ENCODE measurements around the gene RNF38.

Gene RNF38

GRCh38 chr9:36382484-36382883, 17.6 kb downstream of the RNF38 start:
- Histone ChIP-seq H3K36me3 (peaks cover 11% of the 10 kb centered on the region), H3K4me3 (ENCODE audit: low read depth, low read length) (no peak overlapping the region), H3K27me3 (no peaks in the 10 kb centered on the region), H3K9me3 (no peaks in the 10 kb centered on the region), H3K4me1 (no peaks in the 10 kb centered on the region)
- no peak for TF ChIP-seq CTCF (IDR thresholded peaks at IDR 0.05; ENCODE audit: low read depth, low read length)
- DNase-seq: no peak

GRCh38 chr9:36364577-36364976, 35.5 kb downstream of the RNF38 start:
- Histone ChIP-seq H3K36me3 (peaks cover 26% of the 10 kb centered on the region), H3K4me1 (peaks cover 6% of the 10 kb centered on the region), H3K4me3 (ENCODE audit: low read depth, low read length) (no peak overlapping the region), H3K27me3 (no peaks in the 10 kb centered on the region), H3K9me3 (no peaks in the 10 kb centered on the region)
- TF ChIP-seq CTCF (IDR thresholded peaks at IDR 0.05; ENCODE audit: low read depth, low read length): no peak
- no peak for DNase-seq

- DNase-seq: no peak
- no peak overlapping the region for H3K4me3 ChIP-seq (ENCODE audit: low read depth, low read length)
- no peaks in the 10 kb centered on the region for H3K27me3 ChIP-seq
- TF ChIP-seq CTCF (IDR thresholded peaks at IDR 0.05; ENCODE audit: low read depth, low read length): no peak
- H3K36me3 ChIP-seq: peaks cover 15% of the 10 kb centered on the region
- no peaks in the 10 kb centered on the region for H3K4me1 ChIP-seq
- H3K9me3 ChIP-seq: no peaks in the 10 kb centered on the region
Measured at GRCh38 chr9:36363448-36363847, 36.6 kb downstream of the RNF38 start.

- DNase-seq: no peak
- no peak overlapping the region for H3K4me3 ChIP-seq (ENCODE audit: low read depth, low read length)
- H3K36me3 ChIP-seq: peaks cover 25% of the 10 kb centered on the region
- H3K9me3 ChIP-seq: no peaks in the 10 kb centered on the region
- H3K4me1 ChIP-seq: no peaks in the 10 kb centered on the region
- no peak for TF ChIP-seq CTCF (IDR thresholded peaks at IDR 0.05; ENCODE audit: low read depth, low read length)
- no peaks in the 10 kb centered on the region for H3K27me3 ChIP-seq
Measured at GRCh38 chr9:36358486-36358885, 41.6 kb downstream of the RNF38 start.

GRCh38 chr9:36357639-36358038, 42.4 kb downstream of the RNF38 start:
- Histone ChIP-seq H3K4me1 (no peaks in the 10 kb centered on the region), H3K9me3 (no peaks in the 10 kb centered on the region), H3K27me3 (no peaks in the 10 kb centered on the region), H3K4me3 (ENCODE audit: low read depth, low read length) (no peak overlapping the region), H3K36me3 (peaks cover 28% of the 10 kb centered on the region)
- DNase-seq: no peak
- no peak for TF ChIP-seq CTCF (IDR thresholded peaks at IDR 0.05; ENCODE audit: low read depth, low read length)

GRCh38 chr9:36346569-36346968, 53.5 kb downstream of the RNF38 start:
- H3K36me3 ChIP-seq: peaks cover 65% of the 10 kb centered on the region

More at GRCh38 chr9:36346569-36346968, 53.5 kb downstream of the RNF38 start:
- no peak for TF ChIP-seq CTCF (IDR thresholded peaks at IDR 0.05; ENCODE audit: low read depth, low read length)
- DNase-seq: no peak
- H3K4me3 ChIP-seq (ENCODE audit: low read depth, low read length): no peak overlapping the region
- H3K9me3 ChIP-seq: no peaks in the 10 kb centered on the region
- no peaks in the 10 kb centered on the region for H3K27me3 ChIP-seq
- H3K4me1 ChIP-seq: peaks cover 6% of the 10 kb centered on the region

All from BE2C (cell line).